ENCODE data around the gene ST8SIA2. TPM values are rescaled to one million over a fixed set of nuclear protein-coding genes. Genes with fewer than 3 reads are reported as not detected.

The ST8SIA2 gene
- polyA plus RNA-seq (2012; ENCODE audit: insufficient read depth, insufficient read length, low read depth): 9.6 TPM

DNA sequence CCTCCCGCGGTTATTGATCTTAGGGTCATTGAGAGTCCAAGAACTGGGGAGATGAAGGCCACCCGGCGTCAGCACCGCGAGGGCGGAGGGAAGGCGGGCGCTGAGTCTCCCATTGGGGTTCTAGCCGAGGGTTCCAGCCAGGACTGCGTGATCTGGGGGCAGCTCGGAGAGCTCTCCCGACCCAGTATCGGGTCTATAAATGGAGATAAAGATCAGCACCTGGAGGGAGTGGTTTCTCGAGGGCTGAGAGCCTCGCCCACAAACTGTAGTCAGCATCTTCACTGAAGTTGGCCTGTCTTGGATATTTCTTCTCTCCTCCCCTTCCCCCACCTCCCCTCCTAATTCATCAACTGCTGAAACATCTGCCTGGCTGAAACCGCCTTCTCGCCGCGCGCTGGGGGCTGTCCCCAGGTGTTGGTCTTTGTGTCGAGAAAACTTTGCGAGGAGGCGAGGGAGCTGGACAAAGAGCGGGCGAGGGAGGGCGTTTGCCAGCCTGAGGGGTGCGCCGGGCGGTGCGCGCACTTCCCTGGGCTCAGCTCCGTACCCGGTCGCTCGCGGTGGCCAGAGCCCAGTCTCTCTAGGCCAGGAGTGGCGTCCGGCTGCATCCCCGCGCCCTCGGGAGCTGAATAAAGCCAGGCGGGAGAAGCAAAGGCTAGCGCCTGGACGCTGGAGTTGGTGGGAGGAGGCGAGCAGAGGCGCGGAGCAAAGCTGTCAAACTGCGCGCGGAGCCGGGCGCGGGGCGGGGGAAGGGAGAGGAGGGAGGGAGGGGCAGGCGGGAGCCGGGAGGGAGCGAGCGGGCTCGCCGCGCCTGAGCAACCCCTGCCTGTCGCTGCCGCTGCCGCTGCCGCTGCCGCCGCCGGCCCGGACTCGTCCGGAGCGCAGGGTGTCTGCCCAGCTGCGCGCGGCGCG, at the start of gene ST8SIA2:
TSS of gene ST8SIA2 (plus strand) at position 811 of the 909 bp plus-strand sequence. CDS start 184 bp downstream, outside the sequence.
- peaks cover 24% of the 10 kb centered on the region; the same call in 1 of the 2 replicates for H3K27me3 ChIP-seq
- peak; percentile 75 for DNase-seq
- H3K9me3 ChIP-seq: no peaks in the 10 kb centered on the region
- H3K36me3 ChIP-seq: no peaks in the 10 kb centered on the region
- peak within 1 kb of the TSS; percentile 61 for H3K4me3 ChIP-seq (ENCODE audit: low read depth, low read length)
- TF ChIP-seq, protein P1, sequence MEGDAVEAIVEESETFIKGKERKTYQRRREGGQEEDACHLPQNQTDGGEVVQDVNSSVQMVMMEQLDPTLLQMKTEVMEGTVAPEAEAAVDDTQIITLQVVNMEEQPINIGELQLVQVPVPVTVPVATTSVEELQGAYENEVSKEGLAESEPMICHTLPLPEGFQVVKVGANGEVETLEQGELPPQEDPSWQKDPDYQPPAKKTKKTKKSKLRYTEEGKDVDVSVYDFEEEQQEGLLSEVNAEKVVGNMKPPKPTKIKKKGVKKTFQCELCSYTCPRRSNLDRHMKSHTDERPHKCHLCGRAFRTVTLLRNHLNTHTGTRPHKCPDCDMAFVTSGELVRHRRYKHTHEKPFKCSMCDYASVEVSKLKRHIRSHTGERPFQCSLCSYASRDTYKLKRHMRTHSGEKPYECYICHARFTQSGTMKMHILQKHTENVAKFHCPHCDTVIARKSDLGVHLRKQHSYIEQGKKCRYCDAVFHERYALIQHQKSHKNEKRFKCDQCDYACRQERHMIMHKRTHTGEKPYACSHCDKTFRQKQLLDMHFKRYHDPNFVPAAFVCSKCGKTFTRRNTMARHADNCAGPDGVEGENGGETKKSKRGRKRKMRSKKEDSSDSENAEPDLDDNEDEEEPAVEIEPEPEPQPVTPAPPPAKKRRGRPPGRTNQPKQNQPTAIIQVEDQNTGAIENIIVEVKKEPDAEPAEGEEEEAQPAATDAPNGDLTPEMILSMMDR (IDR thresholded peaks at IDR 0.05; ENCODE audit: low read depth, low read length): no peak
- no peaks in the 10 kb centered on the region for H3K4me1 ChIP-seq

GRCh38 chr15:92343924-92344643, 49.6 kb upstream of the ST8SIA2 start:
- peaks cover 6% of the 10 kb centered on the region; the same call in 1 of the 2 replicates for H3K27me3 ChIP-seq
- TF ChIP-seq, protein P1 (IDR thresholded peaks at IDR 0.05; ENCODE audit: low read depth, low read length): no peak
- no peak for DNase-seq

GRCh38 chr15:92346063-92346462, 47.6 kb upstream of the ST8SIA2 start:
- H3K4me3 ChIP-seq (ENCODE audit: low read depth, low read length): no peak overlapping the region
- H3K27me3 ChIP-seq: peaks cover 6% of the 10 kb centered on the region; the same call in 1 of the 2 replicates
- no peaks in the 10 kb centered on the region for H3K36me3 ChIP-seq
- TF ChIP-seq, protein P1 (IDR thresholded peaks at IDR 0.05; ENCODE audit: low read depth, low read length): no peak
- no peaks in the 10 kb centered on the region for H3K4me1 ChIP-seq
- H3K9me3 ChIP-seq: no peaks in the 10 kb centered on the region
- DNase-seq: no peak

More at GRCh38 chr15:92343924-92344643, 49.6 kb upstream of the ST8SIA2 start:
- H3K4me3 ChIP-seq (ENCODE audit: low read depth, low read length): no peak overlapping the region
- H3K36me3 ChIP-seq: no peaks in the 10 kb centered on the region
- no peaks in the 10 kb centered on the region for H3K4me1 ChIP-seq
- no peaks in the 10 kb centered on the region for H3K9me3 ChIP-seq

GRCh38 chr15:92355307-92355706, 38.4 kb upstream of the ST8SIA2 start:
- no peaks in the 10 kb centered on the region for H3K27me3 ChIP-seq
- TF ChIP-seq, protein P1 (IDR thresholded peaks at IDR 0.05; ENCODE audit: low read depth, low read length): no peak
- no peak for DNase-seq
- no peak overlapping the region for H3K4me3 ChIP-seq (ENCODE audit: low read depth, low read length)
- no peaks in the 10 kb centered on the region for H3K36me3 ChIP-seq
- H3K9me3 ChIP-seq: no peaks in the 10 kb centered on the region
- H3K4me1 ChIP-seq: peaks cover 5% of the 10 kb centered on the region; the same call in 1 of the 2 replicates

DNA sequence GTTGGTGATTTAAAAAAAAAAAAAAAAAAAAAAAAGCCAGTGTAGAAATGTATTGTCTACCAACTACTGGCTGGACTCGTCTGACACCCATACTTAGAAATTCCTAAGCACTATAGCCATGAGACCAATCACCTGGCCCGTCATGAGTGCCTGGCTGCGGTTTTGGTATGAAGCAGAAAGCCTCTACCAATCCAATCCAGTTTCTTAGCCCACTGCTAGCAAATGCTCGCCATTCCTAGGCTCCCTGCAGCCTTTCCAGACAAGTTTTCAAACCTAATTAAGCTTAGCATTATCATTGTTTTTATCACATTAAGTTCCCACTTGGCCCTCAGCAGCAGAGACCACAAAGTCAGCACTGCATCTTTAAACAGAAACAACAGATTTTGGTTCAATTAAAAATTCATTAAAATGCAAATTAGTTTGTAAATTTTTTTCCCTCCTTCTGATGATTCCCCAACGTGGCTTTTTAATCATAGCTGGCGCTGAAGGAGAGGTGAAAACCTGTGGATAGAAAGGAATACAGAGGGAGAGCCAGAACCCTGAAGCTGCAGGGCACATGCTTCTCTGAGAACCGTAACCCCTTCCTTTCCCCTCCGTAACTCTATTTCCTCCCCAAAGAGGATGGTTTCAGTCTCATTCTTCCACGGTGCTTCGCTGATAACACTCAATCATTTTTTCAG, 32.2 kb upstream of the ST8SIA2 start:
- Histone ChIP-seq H3K9me3 (no peaks in the 10 kb centered on the region), H3K4me1 (peaks cover 23% of the 10 kb centered on the region), H3K4me3 (ENCODE audit: low read depth, low read length) (peak overlapping the region; percentile 27; the same call in 1 of the 2 replicates), H3K27me3 (no peaks in the 10 kb centered on the region; the same call in 1 of the 2 replicates), H3K36me3 (no peaks in the 10 kb centered on the region)
- TF ChIP-seq, protein P1 (IDR thresholded peaks at IDR 0.05; ENCODE audit: low read depth, low read length): no peak
- peak; percentile 25 for DNase-seq

Measured in BE2C (cell line).